ENCODE measurements around the gene MESP1.

The MESP1 gene

GRCh38 chr15:89728254-89728653 lies 22.8 kb downstream of the MESP1 start:
- DNase-seq (ENCODE audit: extremely low read depth, low read depth) = no peak
- H3K4me3 ChIP-seq (replicated peaks; ENCODE audit: low read depth, low read length) = no peak overlapping the region
- TF ChIP-seq CTCF (IDR thresholded peaks at IDR 0.05; ENCODE audit: low read depth, low read length, missing control alignments) = no peak

- no peak for TF ChIP-seq CTCF (IDR thresholded peaks at IDR 0.05; ENCODE audit: low read depth, low read length, missing control alignments)
- DNase-seq (ENCODE audit: extremely low read depth, low read depth) = no peak
These were observed 26.0 kb downstream of the MESP1 start for GRCh38 chr15:89725064-89725463.

GRCh38 chr15:89724621-89725020 lies 26.4 kb downstream of the MESP1 start:
- no peak for TF ChIP-seq CTCF (IDR thresholded peaks at IDR 0.05; ENCODE audit: low read depth, low read length, missing control alignments)
- DNase-seq (ENCODE audit: extremely low read depth, low read depth) = no peak
- H3K4me3 ChIP-seq (replicated peaks; ENCODE audit: low read depth, low read length) = no peak overlapping the region

More at GRCh38 chr15:89725064-89725463, 26.0 kb downstream of the MESP1 start:
- H3K4me3 ChIP-seq (replicated peaks; ENCODE audit: low read depth, low read length) = no peak overlapping the region

- DNase-seq (ENCODE audit: extremely low read depth, low read depth) = no peak
- H3K4me3 ChIP-seq (replicated peaks; ENCODE audit: low read depth, low read length) = no peak overlapping the region
- no peak for TF ChIP-seq CTCF (IDR thresholded peaks at IDR 0.05; ENCODE audit: low read depth, low read length, missing control alignments)
These were observed 28.0 kb downstream of the MESP1 start for GRCh38 chr15:89723031-89723430.

GRCh38 chr15:89714775-89715174 lies 36.3 kb downstream of the MESP1 start:
- TF ChIP-seq CTCF (IDR thresholded peaks at IDR 0.05; ENCODE audit: low read depth, low read length, missing control alignments) = no peak
- H3K4me3 ChIP-seq (replicated peaks; ENCODE audit: low read depth, low read length) = no peak overlapping the region
- no peak for DNase-seq (ENCODE audit: extremely low read depth, low read depth)

GRCh38 chr15:89707577-89707976 lies 43.5 kb downstream of the MESP1 start:
- no peak for DNase-seq (ENCODE audit: extremely low read depth, low read depth)
- no peak overlapping the region for H3K4me3 ChIP-seq (replicated peaks; ENCODE audit: low read depth, low read length)
- TF ChIP-seq CTCF (IDR thresholded peaks at IDR 0.05; ENCODE audit: low read depth, low read length, missing control alignments) = no peak

GRCh38 chr15:89704411-89704810 lies 46.6 kb downstream of the MESP1 start:
- no peak for DNase-seq (ENCODE audit: extremely low read depth, low read depth)
- no peak overlapping the region for H3K4me3 ChIP-seq (replicated peaks; ENCODE audit: low read depth, low read length)
- no peak for TF ChIP-seq CTCF (IDR thresholded peaks at IDR 0.05; ENCODE audit: low read depth, low read length, missing control alignments)

All from HFF-Myc (cell line).